ENCODE measurements around the gene DIAPH3. TPM values are rescaled to one million over a fixed set of nuclear protein-coding genes. Genes with fewer than 3 reads are reported as not detected.

DIAPH3 gene
- total and polyA plus RNA-seq, 2 of the 8 experiments (the other 6 are each of a cell fraction or from before 2014, with no cell fraction given) = 8.0 to 30.8 TPM

- TF ChIP-seq, protein P1, sequence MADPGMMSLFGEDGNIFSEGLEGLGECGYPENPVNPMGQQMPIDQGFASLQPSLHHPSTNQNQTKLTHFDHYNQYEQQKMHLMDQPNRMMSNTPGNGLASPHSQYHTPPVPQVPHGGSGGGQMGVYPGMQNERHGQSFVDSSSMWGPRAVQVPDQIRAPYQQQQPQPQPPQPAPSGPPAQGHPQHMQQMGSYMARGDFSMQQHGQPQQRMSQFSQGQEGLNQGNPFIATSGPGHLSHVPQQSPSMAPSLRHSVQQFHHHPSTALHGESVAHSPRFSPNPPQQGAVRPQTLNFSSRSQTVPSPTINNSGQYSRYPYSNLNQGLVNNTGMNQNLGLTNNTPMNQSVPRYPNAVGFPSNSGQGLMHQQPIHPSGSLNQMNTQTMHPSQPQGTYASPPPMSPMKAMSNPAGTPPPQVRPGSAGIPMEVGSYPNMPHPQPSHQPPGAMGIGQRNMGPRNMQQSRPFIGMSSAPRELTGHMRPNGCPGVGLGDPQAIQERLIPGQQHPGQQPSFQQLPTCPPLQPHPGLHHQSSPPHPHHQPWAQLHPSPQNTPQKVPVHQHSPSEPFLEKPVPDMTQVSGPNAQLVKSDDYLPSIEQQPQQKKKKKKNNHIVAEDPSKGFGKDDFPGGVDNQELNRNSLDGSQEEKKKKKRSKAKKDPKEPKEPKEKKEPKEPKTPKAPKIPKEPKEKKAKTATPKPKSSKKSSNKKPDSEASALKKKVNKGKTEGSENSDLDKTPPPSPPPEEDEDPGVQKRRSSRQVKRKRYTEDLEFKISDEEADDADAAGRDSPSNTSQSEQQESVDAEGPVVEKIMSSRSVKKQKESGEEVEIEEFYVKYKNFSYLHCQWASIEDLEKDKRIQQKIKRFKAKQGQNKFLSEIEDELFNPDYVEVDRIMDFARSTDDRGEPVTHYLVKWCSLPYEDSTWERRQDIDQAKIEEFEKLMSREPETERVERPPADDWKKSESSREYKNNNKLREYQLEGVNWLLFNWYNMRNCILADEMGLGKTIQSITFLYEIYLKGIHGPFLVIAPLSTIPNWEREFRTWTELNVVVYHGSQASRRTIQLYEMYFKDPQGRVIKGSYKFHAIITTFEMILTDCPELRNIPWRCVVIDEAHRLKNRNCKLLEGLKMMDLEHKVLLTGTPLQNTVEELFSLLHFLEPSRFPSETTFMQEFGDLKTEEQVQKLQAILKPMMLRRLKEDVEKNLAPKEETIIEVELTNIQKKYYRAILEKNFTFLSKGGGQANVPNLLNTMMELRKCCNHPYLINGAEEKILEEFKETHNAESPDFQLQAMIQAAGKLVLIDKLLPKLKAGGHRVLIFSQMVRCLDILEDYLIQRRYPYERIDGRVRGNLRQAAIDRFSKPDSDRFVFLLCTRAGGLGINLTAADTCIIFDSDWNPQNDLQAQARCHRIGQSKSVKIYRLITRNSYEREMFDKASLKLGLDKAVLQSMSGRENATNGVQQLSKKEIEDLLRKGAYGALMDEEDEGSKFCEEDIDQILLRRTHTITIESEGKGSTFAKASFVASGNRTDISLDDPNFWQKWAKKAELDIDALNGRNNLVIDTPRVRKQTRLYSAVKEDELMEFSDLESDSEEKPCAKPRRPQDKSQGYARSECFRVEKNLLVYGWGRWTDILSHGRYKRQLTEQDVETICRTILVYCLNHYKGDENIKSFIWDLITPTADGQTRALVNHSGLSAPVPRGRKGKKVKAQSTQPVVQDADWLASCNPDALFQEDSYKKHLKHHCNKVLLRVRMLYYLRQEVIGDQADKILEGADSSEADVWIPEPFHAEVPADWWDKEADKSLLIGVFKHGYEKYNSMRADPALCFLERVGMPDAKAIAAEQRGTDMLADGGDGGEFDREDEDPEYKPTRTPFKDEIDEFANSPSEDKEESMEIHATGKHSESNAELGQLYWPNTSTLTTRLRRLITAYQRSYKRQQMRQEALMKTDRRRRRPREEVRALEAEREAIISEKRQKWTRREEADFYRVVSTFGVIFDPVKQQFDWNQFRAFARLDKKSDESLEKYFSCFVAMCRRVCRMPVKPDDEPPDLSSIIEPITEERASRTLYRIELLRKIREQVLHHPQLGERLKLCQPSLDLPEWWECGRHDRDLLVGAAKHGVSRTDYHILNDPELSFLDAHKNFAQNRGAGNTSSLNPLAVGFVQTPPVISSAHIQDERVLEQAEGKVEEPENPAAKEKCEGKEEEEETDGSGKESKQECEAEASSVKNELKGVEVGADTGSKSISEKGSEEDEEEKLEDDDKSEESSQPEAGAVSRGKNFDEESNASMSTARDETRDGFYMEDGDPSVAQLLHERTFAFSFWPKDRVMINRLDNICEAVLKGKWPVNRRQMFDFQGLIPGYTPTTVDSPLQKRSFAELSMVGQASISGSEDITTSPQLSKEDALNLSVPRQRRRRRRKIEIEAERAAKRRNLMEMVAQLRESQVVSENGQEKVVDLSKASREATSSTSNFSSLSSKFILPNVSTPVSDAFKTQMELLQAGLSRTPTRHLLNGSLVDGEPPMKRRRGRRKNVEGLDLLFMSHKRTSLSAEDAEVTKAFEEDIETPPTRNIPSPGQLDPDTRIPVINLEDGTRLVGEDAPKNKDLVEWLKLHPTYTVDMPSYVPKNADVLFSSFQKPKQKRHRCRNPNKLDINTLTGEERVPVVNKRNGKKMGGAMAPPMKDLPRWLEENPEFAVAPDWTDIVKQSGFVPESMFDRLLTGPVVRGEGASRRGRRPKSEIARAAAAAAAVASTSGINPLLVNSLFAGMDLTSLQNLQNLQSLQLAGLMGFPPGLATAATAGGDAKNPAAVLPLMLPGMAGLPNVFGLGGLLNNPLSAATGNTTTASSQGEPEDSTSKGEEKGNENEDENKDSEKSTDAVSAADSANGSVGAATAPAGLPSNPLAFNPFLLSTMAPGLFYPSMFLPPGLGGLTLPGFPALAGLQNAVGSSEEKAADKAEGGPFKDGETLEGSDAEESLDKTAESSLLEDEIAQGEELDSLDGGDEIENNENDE (IDR thresholded peaks at IDR 0.05; ENCODE audit: insufficient replicate concordance, low read length) = no peak
- TF ChIP-seq JUN (IDR thresholded peaks at IDR 0.05; ENCODE audit: low read depth, low read length) (no peak), SP1 (IDR thresholded peaks at IDR 0.05; ENCODE audit: low read depth, low read length) (no peak), SAP30 (IDR thresholded peaks at IDR 0.05; ENCODE audit: insufficient read depth, insufficient replicate concordance, low read length) (no peak), POLR2A (IDR thresholded peaks at IDR 0.05; ENCODE audit: control extremely low read depth in 1 of 2, low read depth in 2 of 2, low read length in 2 of 2) (no peak), CHD2 (IDR thresholded peaks at IDR 0.05; ENCODE audit: low read length) (no peak), NANOG (IDR thresholded peaks at IDR 0.05; ENCODE audit: insufficient read depth, low read depth, low read length, poor library complexity, severe bottlenecking) (no peak), CTBP2 (IDR thresholded peaks at IDR 0.05; ENCODE audit: borderline replicate concordance, insufficient read depth, insufficient read length, low read length) (no peak), PHF8 (conservative IDR thresholded peaks at IDR 0.05; ENCODE audit: low read depth, low read length) (no peak), RNF2 (IDR thresholded peaks at IDR 0.05; ENCODE audit: borderline replicate concordance, low read depth, low read length, missing control alignments, poor library complexity, severe bottlenecking) (no peak), RFX5 (IDR thresholded peaks at IDR 0.05; ENCODE audit: borderline replicate concordance, low read depth, low read length) (no peak)
Observed at GRCh38 chr13:60093425-60094019, 70.2 kb downstream of the DIAPH3 start (continued).

All from H1 (cell line).